Stomach (tissue), 4 donors: ENCODE results near the gene ADGRF4.

ENCODE experiments used
- CTCF ChIP-seq, 7 experiments: fragments of 450-650 bp in 4 of 7; fragments of 200-600 bp in 3 of 7; sonication (generic) in 3 of 7; IDR thresholded peaks; one replicate each; pipeline ENCODE4 v1.5.1; 2016 to 2019; ENCODE audit warnings: antibody characterized with exemption in 7 of 7, control low read depth in 2 of 7, mild to moderate bottlenecking in 1 of 7
- EP300 ChIP-seq: sonication (generic); formaldehyde crosslinking; IDR thresholded peaks from one replicate; pipeline ENCODE4 v1.6.1; 2017; ENCODE audit warnings: antibody characterized with exemption
- POLR2A ChIP-seq, 4 donors: fragments of 450-650 bp; IDR thresholded peaks; one replicate each; pipeline ENCODE4 v1.6.1; 2016; ENCODE audit warnings: antibody characterized with exemption in 4 of 4, control low read depth in 2 of 4, mild to moderate bottlenecking in 1 of 4, moderate library complexity in 1 of 4

GRCh38 chr6:47680051-47680450, 18.3 kb upstream of the ADGRF4 start:
- TF ChIP-seq CTCF (IDR thresholded peaks at IDR 0.05): no peak
- TF ChIP-seq EP300: no peak
- no peak for TF ChIP-seq POLR2A (IDR thresholded peaks at IDR 0.05)
